IPS-20b (cell line): ENCODE data around the gene DYNLT4.
"Not testable (repeated sequence)": the region's sequence is repeated elsewhere in the genome, so short reads cannot be mapped to it uniquely, and the experiment has no call there.

Experiments
- H3K27ac ChIP-seq: one replicate; pipeline ENCODE4 v1.5.1; 2013; ENCODE audit warnings: low read length
- H3K27me3 ChIP-seq: 2 replicates; pipeline ENCODE4 v1.6.1; 2013; ENCODE audit warnings: mild to moderate bottlenecking, low read length, inconsistent platforms; ENCODE audit not compliant: insufficient read depth
- H3K36me3 ChIP-seq: 2 replicates; pipeline ENCODE4 v1.6.1; 2013; ENCODE audit warnings: low read depth, mild to moderate bottlenecking, inconsistent platforms, low read length, moderate library complexity; ENCODE audit not compliant: insufficient read depth
- H3K4me1 ChIP-seq: 2 replicates; pipeline ENCODE4 v1.6.1; 2013; ENCODE audit warnings: mild to moderate bottlenecking, control low read depth, inconsistent platforms, low read length, moderate library complexity; ENCODE audit not compliant: insufficient read depth
- H3K4me3 ChIP-seq: 2 replicates; pipeline ENCODE4 v1.5.1; 2013; ENCODE audit warnings: mild to moderate bottlenecking, low read length, inconsistent platforms
- H3K9ac ChIP-seq: 2 replicates; pipeline ENCODE4 v1.6.1; 2013; ENCODE audit warnings: low read depth, mild to moderate bottlenecking, inconsistent platforms, low read length, moderate library complexity
- H3K9me3 ChIP-seq: 2 replicates; pipeline ENCODE4 v1.6.1; 2013; ENCODE audit warnings: mild to moderate bottlenecking, low read depth, low read length, inconsistent platforms; ENCODE audit not compliant: insufficient read depth

The DYNLT4 gene

DNA sequence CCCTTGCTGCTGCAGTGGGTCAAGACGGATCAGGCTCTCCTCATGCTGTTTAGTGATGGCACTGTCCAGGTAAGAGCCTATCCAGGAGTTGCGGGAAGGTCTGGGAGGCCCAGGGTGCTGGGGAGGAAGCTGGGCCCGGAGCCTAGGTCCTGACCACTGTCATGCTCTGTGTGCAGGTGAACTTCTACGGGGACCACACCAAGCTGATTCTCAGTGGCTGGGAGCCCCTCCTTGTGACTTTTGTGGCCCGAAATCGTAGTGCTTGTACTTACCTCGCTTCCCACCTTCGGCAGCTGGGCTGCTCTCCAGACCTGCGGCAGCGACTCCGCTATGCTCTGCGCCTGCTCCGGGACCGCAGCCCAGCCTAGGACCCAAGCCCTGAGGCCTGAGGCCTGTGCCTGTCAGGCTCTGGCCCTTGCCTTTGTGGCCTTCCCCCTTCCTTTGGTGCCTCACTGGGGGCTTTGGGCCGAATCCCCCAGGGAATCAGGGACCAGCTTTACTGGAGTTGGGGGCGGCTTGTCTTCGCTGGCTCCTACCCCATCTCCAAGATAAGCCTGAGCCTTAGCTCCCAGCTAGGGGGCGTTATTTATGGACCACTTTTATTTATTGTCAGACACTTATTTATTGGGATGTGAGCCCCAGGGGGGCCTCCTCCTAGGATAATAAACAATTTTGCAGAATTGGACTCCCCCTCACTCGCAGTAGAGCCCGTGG lies 1.7 kb downstream of the DYNLT4 start:
- Histone ChIP-seq H3K4me3 (no peak overlapping the region), H3K4me1 (peaks cover 31% of the 10 kb centered on the region), H3K9me3 (no peaks in the 10 kb centered on the region), H3K27me3 (peaks cover 6% of the 10 kb centered on the region; the same call in 1 of the 2 replicates), H3K27ac (no peak overlapping the region), H3K36me3 (peaks cover 29% of the 10 kb centered on the region), H3K9ac (no peak overlapping the region)

DNA sequence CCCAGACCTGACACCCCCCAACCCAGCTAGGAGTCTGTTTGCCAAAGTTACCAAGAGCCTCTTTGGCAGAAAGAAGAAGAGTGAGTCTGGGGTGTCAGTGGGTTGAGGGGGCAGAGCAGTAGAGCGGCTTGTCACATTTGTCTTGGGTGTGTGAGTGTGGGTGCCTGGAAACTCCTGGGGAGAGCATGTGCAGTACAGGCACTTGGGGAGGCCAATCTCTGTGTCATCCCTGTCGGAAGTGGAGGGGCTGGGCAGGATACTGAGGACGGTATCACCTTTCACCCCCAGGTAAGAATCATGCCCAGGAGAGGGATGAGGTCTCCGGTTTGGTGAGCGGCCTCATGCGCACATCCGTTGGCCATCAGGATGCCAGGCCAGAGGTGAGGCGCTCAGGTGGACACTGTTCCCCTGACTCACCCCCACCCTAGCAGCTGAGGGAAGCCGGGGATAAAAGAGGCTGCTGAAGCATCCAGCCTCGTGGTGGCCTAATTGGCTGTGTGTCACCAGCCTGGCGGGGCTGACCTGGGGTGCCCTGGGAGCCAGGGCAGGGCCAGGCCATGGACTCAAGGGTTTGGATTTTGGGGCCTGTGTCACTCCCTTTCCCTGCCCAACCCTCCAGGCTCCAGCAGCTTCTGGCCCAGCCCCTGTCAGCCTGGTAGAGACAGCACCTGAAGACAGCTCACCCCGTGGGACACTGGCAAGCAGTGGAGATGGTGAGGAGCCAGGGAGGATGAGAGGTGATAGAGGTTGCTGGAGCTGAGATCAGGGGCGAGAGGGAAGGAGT lies 3.6 kb downstream of the DYNLT4 start:
- Histone ChIP-seq H3K27me3 (peaks cover 6% of the 10 kb centered on the region; the same call in 1 of the 2 replicates), H3K36me3 (peaks cover 29% of the 10 kb centered on the region), H3K27ac (no peak overlapping the region), H3K9me3 (no peaks in the 10 kb centered on the region), H3K4me1 (peaks cover 21% of the 10 kb centered on the region), H3K9ac (no peak overlapping the region), H3K4me3 (no peak overlapping the region)

DNA sequence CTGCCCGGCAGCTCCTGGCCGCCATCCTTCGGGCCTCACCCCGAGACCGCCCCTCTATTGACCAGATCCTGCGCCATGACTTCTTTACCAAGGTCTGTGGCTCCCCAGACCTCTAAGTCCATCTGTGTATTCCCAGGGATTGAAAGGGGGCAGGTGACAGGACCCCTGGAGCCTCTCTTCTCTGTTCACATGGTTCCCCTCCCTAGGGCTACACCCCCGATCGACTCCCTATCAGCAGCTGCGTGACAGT lies 4.2 kb downstream of the DYNLT4 start:
- H3K9me3 ChIP-seq: no peaks in the 10 kb centered on the region
- no peak overlapping the region for H3K9ac ChIP-seq
- H3K4me1 ChIP-seq: peaks cover 17% of the 10 kb centered on the region
- H3K27me3 ChIP-seq: peaks cover 6% of the 10 kb centered on the region; the same call in 1 of the 2 replicates
- no peak overlapping the region for H3K4me3 ChIP-seq
- no peak overlapping the region for H3K27ac ChIP-seq
- peaks cover 29% of the 10 kb centered on the region for H3K36me3 ChIP-seq

DNA sequence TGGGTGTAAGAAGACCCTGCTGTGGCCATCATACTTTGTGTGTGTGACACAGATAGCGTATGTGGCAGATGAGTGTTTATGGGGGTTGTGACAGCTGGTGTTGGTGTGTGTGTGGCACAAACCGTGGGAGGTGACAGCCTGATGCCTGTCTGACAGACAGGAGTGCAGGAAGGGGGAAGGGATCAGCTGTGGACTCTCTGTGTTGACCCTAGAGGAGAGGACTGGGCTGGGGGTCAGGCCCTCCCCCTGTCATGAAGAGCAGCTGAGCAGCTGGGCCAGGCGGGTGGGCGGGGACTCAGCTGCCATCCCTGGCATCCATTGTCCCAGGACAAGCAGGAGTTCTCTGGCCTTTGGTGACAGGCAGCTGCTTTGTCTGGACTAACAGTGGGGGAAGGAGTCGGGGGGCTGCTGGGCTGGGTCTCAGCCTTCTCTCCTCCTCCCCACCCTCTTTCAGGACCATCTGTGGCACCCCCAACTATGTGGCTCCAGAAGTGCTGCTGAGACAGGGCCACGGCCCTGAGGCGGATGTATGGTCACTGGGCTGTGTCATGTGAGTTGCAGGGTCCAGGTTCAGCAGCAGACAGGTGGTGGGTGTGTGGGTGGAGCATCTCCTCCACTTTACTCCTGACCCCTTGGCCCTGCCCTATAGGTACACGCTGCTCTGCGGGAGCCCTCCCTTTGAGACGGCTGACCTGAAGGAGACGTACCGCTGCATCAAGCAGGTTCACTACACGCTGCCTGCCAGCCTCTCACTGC lies 4.7 kb downstream of the DYNLT4 start:
- Histone ChIP-seq H3K4me3 (no peak overlapping the region), H3K9me3 (no peaks in the 10 kb centered on the region), H3K27ac (no peak overlapping the region), H3K4me1 (peaks cover 12% of the 10 kb centered on the region), H3K27me3 (peaks cover 6% of the 10 kb centered on the region; the same call in 1 of the 2 replicates), H3K36me3 (peaks cover 29% of the 10 kb centered on the region), H3K9ac (no peak overlapping the region)

DNA sequence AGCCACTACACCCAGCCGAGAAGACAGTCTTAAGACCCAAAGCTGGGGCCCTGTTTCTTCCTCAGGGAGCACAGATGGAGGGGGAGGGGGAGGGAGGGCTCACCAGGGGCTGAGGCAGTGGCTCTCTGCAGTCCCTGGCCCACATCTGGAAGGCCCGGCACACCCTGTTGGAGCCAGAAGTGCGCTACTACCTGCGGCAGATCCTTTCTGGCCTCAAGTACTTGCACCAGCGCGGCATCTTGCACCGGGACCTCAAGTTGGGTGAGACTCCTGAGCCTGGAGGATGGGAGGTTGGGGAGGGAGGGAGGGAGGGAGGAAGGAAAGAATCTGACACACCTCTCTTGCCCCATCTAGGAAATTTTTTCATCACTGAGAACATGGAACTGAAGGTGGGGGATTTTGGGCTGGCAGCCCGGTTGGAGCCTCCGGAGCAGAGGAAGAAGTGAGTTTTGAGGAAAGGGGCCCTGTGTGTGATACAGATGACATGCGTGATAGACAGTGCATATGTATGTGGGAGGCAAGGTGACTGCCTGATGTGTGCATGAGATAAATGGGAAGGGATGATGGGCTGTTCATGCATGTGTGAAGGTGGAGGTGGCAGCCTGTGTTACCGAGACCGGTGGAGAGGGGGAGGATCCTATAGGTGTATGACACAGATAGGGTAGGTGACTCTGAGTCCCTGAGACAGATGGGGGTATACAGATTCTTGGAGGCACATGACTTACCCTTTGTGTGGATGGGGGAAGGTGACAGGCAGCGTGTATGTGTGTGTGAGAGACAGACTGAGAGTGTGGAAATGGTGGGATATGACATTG lies 5.5 kb downstream of the DYNLT4 start:
- Histone ChIP-seq H3K9ac (no peak overlapping the region), H3K4me3 (no peak overlapping the region), H3K27ac (no peak overlapping the region), H3K9me3 (no peaks in the 10 kb centered on the region), H3K4me1 (peaks cover 6% of the 10 kb centered on the region), H3K27me3 (peaks cover 6% of the 10 kb centered on the region; the same call in 1 of the 2 replicates), H3K36me3 (peaks cover 29% of the 10 kb centered on the region)

DNA sequence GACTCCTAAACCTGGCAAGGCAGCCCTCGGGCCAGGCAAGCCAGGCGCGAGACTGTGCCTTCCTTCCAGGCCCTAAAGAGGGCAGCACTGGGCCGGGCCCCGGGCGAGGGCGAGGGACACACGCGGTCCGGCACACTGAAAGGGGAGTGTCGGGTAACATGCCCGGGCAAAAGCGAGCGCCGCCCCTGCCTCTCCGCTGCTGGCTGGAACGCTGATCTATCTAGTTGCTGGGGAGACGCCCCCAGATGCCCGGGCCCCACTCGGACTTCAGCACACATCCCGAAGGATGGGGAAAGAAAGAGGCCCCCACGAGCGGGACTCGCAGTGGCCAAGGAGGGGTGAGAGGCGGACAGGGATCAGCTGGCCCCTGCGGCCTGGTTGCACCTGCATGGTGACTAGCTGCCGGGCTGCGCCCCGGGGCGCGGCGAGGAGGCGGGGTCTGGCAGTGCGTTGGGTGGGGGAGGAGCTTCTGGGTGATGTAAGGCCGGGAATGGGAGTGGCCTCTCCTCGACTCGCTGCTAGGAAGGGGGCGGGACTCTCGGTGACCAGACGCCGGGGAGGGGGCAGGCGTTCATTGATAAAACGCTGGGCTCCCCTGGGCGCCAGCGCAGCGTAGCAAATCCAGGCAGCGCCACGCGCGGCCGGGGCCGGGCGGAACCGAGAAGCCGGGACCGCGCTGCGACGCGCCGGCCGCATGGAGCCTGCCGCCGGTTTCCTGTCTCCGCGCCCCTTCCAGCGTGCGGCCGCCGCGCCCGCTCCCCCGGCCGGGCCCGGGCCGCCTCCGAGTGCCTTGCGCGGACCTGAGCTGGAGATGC lies 7.2 kb downstream of the DYNLT4 start, which contains the start of gene PLK3:
Gene PLK3 (plus strand): TSS at position 608 of the 815 bp plus-strand sequence. CDS start 87 bp downstream, at position 695.
- Histone ChIP-seq H3K9me3 (no peaks in the 10 kb centered on the region), H3K27ac (peak within 1 kb of the TSS; percentile 79), H3K4me3 (peak within 1 kb of the TSS; percentile 87), H3K4me1 (peaks cover 3% of the 10 kb centered on the region; the same call in 1 of the 2 replicates), H3K36me3 (peaks cover 19% of the 10 kb centered on the region; the same call in 1 of the 2 replicates), H3K27me3 (peaks cover 6% of the 10 kb centered on the region; the same call in 1 of the 2 replicates), H3K9ac (peak within 1 kb of the TSS; percentile 92)

DNA sequence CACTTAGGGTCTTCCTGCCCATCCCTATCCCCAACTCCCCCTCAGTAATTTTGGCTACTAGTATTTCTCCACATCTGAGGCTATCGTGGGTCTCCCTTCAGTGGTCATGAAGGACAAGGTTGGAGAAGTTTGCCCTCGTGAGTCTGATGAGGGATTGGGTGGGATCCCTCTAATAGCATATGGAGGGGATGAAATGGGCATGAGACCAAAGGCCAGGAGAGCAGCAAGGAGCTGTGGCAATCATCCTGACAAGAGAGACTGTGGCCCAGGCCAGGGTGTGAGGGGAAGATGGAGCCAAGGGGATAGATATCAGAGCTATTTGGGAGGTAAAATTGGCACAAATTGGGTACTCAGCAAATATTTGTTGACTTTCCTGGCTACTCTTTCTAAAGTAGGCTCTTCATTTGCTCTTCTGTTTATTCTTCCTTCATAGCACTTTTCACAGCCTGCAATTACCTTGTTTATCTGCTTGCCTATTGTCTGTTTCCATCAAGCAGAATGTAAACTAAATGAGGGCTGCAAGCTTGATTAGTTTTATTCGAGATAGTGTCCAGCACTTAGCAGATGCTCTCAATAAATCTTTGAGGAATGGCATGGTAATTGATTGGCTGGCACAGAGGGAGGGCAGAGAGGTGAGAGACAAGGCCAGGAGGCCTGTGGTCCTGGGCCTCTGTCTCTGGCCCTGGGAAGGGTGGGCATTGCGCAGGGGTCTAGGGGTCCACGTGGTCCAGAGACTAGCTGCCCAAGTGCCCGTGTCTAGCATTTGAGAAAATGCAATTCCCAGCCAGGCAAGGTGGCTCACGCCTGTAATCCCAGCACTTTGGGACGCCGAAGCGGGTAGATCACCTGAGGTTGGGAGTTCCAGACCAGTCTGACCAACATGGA lies 8.4 kb downstream of the DYNLT4 start:
- Histone ChIP-seq H3K9me3 (no peaks in the 10 kb centered on the region), H3K27me3 (peaks cover 6% of the 10 kb centered on the region; the same call in 1 of the 2 replicates), H3K9ac (no peak overlapping the region; the same call in 1 of the 2 replicates), H3K4me3 (no peak overlapping the region), H3K36me3 (peaks cover 9% of the 10 kb centered on the region; the same call in 1 of the 2 replicates), H3K27ac (no peak overlapping the region), H3K4me1 (peaks cover 3% of the 10 kb centered on the region; the same call in 1 of the 2 replicates)

DNA sequence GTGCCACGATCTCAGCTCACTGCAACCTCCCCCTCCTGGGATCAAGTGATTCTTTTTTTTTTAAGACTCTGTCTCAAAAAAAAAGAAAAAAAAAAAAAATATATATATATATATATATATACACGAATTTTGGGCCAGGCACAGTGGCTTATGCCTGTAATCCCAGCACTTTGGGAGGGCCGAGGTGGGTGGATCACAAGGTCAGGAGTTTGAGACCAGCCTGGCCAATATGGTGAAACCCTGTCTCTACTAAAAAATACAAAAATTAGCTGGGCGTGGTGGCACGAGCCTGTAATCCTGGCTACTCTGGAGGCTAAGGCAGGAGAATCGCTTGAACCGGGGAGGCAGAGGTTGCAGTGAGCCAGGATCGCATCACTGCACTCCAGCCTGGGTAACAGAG lies 9.3 kb downstream of the DYNLT4 start:
- H3K4me1 ChIP-seq, H3K27ac ChIP-seq, H3K4me3 ChIP-seq, H3K9ac ChIP-seq, H3K27me3 ChIP-seq, H3K36me3 ChIP-seq, H3K9me3 ChIP-seq: not testable (repeated sequence)

DNA sequence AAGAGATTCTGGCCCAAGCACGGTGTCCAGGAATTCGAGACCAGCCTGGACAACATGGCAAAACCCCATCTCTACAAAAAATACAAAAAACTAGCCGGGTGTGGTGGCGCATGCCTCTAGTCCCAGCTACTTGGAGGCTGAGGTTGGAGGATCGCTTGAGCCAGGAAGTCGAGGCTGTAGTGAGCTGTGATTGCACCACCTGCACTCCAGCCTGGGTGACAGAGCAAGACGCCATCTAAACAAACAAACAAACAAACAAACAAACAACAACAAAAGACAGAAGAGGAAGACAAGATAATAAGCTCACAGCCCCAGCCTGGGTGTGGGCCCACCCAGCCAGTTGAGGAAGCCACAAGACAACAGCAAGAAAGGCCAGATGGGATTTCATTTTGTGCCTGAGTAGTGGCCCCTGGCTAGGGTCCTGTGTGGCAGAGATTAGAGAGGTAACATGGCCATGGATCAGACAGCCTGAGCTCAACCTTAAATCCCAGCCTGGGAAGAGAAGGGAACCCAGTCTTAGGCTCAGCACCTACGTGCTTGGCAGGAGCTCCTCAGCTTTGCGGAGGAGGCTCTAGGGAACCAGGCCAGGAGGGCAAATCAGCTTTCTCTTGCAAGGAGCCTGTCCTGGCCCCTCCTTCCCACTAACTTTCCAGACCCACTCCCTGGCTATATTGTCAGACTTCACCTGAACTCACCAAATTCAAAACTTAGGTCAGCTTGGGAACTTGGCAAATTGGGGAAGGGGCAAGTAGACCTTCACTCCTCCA lies 14.2 kb downstream of the DYNLT4 start:
- H3K4me1 ChIP-seq: peaks cover 6% of the 10 kb centered on the region; the same call in 1 of the 2 replicates
- H3K9me3 ChIP-seq: no peaks in the 10 kb centered on the region
- H3K9ac ChIP-seq: no peak overlapping the region
- no peaks in the 10 kb centered on the region for H3K27me3 ChIP-seq
- H3K4me3 ChIP-seq: no peak overlapping the region
- H3K36me3 ChIP-seq: no peaks in the 10 kb centered on the region
- no peak overlapping the region for H3K27ac ChIP-seq
